GM18519 (cell line): ENCODE results near the gene KLHL9.
A peak's percentile ranks its signal among the peaks of the same experiment; 100 is the strongest.
"Not testable (repeated sequence)": the region's sequence is repeated elsewhere in the genome, so short reads cannot be mapped to it uniquely, and the experiment has no call there.

Experiments
- ATAC-seq: cut with Tn5 transposase; IDR thresholded peaks from one replicate; pipeline ENCODE4 v1.9.1; 2021; ENCODE audit warnings: mild to moderate bottlenecking, moderate library complexity; ENCODE audit not compliant: unreplicated experiment, low FRiP score

KLHL9 gene, protein sequence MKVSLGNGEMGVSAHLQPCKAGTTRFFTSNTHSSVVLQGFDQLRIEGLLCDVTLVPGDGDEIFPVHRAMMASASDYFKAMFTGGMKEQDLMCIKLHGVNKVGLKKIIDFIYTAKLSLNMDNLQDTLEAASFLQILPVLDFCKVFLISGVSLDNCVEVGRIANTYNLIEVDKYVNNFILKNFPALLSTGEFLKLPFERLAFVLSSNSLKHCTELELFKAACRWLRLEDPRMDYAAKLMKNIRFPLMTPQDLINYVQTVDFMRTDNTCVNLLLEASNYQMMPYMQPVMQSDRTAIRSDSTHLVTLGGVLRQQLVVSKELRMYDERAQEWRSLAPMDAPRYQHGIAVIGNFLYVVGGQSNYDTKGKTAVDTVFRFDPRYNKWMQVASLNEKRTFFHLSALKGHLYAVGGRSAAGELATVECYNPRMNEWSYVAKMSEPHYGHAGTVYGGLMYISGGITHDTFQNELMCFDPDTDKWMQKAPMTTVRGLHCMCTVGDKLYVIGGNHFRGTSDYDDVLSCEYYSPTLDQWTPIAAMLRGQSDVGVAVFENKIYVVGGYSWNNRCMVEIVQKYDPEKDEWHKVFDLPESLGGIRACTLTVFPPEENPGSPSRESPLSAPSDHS

DNA sequence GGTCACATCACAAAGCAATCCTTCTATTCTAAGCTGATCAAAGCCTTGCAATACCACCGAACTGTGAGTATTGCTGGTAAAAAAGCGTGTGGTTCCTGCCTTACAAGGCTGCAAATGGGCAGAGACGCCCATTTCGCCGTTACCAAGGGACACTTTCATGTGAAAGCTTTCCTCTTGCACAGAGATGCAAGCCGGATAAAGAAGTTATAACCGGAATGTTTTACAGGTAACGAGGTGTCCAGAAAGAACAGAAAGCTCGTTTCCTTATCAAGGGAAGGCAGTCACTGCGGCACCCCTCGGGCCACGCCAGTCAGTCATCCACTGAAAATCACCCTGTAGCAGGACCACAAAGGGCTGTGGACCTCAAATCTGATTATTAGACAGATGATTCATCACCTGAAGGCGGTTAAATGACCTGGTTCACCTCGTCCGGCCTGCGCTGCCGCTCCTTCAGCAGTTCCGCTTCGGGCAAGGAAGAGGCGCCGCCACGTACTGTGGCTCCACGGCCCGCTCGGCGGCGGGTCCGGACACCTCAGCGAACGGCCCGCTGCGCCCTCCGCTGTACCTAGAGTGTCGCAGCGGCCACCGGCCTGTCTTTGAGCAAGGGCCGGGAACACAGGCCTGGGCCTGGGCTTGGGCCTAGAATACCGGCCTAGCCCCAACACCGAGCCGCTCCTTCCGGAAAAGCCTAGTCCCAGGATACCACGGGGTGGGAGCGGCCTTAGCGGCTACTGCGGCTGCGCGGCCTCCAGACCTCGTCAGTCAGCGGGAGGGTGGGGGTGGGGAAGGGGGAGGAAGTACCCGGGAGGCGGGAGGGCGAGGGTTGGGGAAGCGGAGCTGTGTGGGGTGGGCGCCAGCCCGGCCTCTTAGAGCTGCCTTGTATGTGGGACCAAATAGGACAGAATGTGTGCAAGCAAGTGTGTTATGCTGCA is at the start of gene KLHL9:
Gene KLHL9 (minus strand): TSS at position 704 of the 932 bp plus-strand sequence. CDS start 545 bp downstream, at position 159.
- peak; percentile 77 for ATAC-seq

DNA sequence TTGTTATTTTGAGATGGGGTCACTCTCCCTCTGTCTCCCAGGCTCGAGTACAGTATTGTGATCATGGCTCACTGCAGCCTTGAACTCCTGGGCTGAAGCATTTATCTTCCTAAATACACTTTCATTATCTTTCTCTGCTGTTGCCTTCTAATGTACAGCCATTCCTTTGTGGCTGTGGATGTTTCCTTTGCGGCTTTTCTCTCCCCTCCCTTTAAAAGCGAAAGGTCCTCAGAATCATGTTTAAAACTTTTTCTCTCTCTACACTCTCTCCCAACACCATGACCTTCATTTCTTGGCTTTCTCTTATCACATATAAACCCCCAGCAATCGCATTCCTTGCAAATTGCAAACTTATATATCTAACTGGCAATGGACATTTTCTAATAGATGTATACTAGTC is 48.4 kb upstream of the KLHL9 start:
- ATAC-seq: no peak

DNA sequence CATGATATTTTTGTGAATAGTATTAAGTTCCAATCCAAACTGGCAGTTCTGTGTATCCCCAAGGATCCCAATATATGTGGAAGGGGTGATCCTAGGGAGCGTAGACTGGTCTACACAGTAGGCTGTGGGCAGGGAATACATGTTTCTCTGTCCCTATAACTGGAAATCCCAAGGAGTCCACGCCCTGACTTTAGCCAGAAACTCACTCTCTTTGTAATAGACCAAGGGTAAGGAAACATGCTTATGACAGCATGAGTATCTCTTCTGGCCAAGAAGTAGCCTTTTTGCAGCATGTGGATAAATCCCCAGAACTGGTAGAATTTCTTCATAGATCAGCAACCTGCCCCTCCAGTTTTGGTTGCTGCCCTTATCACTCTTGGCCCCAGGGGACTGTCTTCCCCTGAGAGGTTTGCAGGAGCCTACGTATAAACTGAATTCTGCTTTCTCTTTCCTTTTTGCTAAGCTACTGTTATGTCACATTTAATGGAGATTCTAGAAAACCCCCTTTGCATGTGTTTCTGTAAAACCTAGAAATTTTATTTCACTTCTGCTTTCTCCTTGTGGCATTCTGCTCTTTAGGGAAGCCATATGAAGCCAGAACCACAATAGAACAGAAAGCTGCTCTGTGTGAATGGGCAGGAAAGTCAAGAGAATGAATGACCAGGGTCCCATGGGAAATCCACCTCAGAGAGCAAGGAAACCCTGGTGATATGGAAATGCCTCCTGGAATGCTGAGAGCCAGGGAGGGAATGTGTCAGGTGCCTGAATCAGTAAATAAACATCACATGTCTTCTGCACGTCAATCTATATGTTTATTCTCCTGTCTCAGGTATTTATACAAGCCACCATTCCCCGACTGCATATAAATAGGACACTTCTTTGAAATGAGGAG is 46.5 kb upstream of the KLHL9 start:
- ATAC-seq: peak; percentile 99

DNA sequence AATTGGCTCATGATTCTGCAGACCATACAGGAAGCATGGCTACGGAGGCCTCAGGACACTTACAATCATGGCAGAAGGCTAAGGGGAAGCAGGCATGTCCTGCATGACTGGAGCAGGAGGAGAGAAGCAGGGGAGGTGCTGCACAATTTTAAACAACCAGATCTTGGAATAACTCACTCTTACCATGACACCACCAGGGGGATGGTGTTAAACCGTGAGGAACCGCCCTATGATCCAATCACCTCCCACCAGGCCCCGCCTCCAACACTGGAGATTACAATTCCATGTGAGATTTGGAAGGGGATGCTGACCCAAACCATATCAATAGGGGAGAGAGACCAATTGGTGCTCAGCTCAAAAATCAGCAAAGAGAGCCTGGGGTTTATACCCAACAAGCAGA is 36.3 kb upstream of the KLHL9 start:
- not testable (repeated sequence) for ATAC-seq

DNA sequence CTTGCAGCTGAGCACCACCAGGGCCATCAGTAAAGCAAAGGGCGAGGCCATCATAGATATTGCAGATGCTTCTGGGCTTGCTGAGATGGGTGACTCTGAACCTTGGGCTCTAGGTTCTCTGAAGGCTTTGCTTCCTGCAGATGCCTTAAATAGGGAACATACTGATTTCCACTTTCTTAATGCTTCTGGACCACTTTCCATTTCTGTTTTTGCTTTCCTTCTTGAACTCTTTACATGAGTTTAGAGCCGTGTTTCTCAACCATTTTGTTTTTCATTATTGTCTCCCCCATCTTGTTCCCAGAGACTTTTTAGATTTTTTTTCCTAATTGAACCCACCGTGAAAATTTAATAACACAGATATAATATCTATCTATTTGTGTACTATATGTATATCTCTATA is 32.8 kb upstream of the KLHL9 start, which contains the start of gene IFNA13:
Gene IFNA13 (minus strand): TSS at position 101 of the 400 bp plus-strand sequence. CDS start 47 bp downstream, at position 54.
- ATAC-seq: no peak

DNA sequence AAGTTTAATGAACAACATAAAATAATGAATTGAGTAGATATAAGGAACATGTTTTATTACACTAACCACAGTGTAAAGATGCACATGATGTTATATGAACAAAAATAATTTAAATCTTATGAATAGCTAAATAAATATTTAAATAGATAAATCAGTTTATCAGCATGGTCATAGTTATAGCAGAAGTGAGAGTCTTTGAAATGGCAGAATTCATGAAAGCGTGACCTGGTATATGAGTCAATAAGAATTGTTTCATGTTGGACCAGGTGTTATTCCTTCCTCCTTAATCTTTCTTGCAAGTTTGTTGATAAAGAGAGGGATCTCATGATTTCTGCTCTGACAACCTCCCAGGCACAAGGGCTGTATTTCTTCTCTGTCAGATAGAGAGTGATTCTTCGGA is 32.0 kb upstream of the KLHL9 start:
- peak; percentile 91 for ATAC-seq

DNA sequence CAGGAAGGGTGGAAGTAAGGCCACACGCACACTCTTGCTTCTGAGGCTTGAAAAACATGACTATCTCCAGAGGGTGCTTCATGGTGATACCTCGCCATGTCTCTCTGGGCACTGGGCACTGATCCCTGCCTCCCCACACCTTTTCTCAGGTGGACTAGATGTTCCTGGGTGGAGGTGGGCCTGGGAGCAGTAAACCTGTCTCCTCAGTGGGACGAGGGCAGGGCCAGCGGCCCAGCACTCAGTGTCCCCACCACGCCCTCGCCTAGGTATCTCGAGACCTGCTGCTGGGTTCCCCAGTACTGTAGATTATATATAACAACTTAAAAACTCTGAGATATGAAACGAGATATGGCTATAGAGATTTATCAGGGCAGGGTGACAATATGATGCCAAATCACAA is 27.1 kb upstream of the KLHL9 start:
- ATAC-seq: no peak

DNA sequence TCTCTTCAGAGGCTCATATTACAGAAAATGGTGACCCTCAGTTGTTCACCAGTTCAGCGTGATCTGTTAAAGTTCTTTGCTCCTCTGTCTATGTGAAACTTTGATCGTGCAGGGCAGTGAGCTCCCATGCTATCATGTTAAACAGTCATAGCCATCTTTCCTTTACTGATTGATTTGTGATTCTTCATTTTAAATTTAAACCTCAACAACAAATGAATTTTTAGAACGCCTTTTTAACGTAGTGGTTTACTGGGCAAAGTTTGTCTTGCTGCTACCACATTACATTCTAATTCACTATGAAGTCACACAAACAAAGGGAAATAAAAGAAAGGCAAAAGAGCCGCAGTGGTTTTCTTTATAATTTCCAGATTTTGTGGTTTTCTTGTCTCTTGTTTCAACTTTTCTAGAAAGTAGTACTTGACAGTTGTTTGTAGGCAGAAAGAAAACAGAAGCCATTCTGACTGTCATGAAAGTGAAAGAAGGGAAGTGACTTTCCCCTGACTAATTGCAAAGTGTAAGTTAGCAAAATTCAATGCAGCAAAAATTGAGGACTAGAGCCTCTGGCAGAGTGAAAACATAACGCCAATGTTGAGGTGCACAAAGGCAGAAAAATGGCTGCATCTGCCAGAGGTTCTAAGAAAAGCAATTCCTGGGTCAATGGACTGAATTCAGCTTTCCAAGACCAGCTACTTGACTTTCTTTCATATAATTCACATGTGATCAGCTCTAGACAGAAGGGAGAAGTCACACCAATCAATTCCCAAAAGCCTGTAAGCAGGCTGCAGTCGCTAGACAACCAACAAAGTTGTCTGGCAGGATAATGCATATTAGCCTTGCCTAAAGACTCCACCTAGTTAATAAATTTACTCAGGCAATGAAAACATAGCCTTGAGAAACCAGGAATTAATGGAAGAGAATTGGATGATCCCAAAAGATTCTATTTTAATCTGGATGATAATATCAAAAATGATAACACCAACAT is 22.6 kb upstream of the KLHL9 start:
- ATAC-seq: peak; percentile 89

DNA sequence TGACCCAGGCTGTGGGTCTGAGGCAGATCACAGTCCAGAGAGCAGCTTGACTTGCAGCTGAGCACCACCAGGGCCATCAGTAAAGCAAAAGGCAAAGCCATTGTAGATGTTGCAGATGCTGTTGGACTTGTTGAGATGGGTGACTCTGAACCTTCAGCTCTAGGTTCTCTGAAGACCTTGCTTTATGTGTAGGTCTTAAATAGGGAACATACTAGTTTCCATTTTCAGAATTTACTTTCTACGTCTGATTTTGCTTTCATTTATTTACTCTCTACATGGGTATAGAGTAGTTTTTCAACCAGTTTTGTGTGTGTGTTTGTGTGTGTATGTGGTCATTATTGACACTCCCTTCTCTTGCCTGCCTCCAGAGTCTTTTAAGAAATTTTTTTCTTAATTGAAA is 15.6 kb upstream of the KLHL9 start, which contains the start of gene IFNA6:
Gene IFNA6 (minus strand): TSS at position 101 of the 400 bp plus-strand sequence. CDS start 0 bp downstream, at position 101.
- ATAC-seq: no peak

DNA sequence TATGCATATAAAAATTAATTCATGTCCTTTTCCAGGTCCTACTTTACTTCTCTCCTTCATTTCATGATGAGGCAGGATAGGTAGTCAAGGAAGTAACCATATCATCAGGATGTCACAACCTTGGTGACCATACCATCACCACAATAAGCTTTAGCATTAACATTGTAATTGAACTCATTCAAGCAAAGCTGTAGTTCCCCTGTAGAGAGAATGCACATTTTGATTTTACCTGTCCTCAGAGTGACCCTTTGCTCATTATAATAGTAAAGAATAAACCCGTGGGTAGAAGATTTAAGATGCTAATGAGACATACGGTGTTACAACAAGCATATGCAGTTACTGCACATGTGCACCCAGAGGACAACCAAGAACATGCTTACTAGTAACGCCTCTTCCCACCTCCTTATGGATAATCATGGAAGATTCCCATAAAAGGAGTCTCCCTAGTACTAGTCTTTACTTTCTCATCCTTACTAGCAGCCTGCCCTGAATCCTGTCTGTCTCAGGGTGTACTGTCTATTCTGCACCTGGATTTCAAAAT is 13.3 kb upstream of the KLHL9 start:
- no peak for ATAC-seq

DNA sequence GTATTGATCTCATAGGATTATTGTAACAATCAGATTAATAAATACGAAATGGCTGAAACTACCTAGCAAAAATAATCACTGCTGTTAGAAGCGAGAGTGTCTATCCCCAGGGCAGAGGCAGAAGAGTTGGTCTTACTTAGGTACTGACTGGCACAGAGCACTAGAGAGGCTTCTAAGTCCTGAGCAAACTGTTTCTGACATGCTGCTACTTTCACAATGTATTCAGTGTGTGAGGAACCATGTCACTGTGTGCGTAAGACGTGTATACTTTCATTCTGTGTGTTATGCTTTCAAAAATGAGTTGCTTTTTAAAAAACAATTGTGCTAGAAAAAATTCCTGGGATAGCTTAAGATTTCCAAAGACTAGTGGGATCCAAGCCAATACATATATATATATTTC is 5.5 kb upstream of the KLHL9 start:
- ATAC-seq: no peak

DNA sequence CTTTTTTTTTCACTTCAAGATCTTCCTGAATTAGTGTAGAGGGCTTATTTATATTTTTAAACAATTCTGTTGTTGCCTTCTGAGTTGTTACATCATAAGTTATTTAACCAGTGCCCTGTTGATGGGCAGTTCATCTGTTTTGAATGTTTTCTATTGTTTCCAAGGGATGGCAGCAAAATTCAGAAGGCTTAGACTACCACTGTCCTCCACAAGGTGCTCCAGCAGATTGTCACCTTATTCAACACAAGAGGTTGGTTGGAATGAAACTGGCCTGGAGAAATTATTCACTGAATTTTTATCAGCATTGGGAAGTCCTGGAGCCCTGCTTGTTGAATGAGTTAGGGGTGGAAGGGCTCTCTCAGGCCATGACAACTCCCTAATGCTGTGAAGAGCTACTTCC is 1.3 kb upstream of the KLHL9 start:
- ATAC-seq: no peak

DNA sequence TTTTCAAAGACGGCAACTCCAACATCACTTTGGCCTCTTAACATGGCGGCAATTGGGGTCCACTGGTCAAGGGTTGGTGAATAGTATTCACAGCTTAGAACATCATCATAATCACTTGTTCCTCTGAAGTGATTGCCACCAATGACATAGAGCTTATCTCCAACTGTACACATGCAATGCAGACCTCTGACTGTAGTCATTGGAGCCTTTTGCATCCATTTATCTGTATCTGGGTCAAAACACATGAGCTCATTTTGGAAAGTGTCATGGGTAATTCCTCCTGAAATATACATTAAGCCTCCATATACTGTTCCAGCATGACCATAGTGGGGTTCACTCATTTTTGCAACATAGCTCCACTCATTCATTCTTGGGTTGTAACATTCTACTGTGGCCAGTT is 2.0 kb downstream of the KLHL9 start:
- no peak for ATAC-seq

DNA sequence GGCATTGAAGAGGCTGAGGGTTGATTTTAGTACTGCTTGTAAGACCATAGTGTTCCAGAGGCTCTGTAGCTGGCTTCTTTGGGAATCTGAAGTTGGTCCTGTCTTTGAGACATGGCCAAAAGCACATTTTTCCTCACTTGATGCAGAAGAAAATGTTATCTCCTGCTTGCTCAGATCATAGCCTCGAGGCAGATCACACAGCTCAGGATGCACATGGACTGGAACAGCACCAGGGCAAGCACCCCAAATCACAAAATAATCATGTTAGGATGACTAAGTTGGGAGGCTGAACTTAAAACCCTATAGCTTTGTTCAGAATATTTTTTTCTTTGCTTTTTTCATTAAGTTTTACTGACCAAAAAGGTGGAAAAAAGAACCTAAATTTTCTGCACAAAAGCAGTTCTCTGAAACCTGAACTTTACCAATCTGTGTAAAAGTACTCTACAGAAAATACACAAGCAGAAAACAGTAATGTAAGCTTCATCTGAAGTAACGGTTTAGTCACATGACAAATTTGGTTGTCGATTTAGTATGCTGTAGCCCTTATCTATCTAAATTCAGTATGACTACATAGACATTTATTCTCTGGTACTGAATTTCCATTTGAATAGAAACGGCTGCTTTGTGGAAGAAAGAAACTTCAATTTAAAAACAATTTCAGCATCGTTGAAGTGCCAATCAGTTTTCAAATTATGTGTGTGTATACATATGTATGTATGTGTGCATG is 3.4 kb downstream of the KLHL9 start:
- no peak for ATAC-seq

DNA sequence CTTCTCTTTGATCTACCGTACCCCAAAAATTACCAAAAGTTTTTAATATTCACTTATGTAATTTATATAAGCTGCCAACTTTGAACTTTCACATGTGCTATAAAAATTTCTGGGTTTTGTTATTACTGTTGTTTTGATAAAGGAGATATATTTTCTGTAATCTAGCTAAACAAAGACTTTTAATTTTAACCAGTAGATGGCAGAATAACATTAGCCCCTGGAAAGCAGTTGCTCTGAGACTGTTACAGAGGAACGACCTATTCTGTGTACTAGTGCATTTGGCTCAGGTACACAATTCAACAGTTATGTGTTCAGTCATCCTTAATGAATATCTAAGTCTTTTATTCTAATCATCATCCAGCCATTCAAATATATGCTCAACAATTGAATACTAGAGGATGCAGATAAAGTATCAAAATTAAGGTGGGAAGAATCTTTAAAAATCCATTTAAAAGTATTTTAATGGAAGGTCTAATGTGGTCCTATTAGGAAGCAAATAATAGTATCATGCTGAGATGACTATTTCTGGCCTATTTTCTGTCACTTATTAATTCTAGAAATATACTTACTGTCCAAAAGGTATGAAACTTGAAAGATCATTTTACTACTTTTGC is 8.6 kb downstream of the KLHL9 start:
- ATAC-seq: peak; percentile 91

DNA sequence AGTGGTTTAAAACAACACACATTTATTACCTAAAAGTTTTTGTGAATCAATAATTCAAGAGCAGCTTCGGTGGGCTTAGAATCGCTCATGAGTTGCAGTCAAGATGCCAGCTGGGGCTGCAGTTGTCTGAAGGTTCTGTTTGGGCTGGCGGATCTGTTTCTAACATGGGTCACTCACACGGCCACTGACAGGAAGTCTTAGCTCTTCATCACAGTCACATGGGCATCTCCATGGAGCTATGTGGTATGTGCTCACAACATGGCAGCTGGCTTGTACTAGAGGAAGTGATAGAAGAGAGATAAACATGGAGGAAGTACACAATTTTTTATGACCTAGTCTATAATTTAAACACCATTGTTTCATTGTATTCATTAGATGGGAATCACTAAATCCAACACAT is 11.2 kb downstream of the KLHL9 start:
- no peak for ATAC-seq

DNA sequence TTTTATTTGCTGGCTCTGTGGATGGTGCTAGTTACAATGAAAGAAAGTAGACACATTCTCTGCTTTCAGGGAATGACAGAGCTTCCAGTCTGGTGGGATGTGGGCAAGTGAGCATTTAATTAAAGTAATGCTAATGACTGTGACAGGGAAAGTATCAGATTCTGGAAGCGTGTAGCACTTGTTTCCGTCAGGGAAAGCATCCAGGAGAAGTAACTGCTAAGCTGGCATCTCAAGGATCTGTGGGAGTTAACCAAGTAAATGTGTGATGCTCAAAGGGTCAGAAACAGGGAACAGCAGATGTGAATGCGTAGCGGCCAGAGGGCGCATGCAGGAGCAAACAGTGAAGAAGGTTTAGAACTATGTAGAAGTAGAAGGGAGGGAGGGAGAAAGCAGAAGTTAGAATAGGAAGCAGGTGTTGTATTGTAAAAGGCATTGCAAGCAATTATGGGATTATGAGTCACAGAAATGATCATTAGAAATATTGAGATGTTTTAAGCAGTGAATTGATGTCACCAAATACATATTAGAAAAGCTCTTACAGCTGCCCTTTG is 12.2 kb downstream of the KLHL9 start:
- no peak for ATAC-seq
